Epithelial cell of esophagus (primary cell): ENCODE data around the gene ALOX5.
"Not testable (repeated sequence)": the region's sequence is repeated elsewhere in the genome, so short reads cannot be mapped to it uniquely, and the experiment has no call there.

Experiments
- DNase-seq: peaks from one replicate; pipeline ENCODE4 v3.0.0; 2010; ENCODE audit warnings: low read depth
- H3K4me3 ChIP-seq: 2 replicates; pipeline ENCODE4 v1.5.1; 2011; ENCODE audit warnings: mild to moderate bottlenecking, low read length, control low read depth
- CTCF ChIP-seq: IDR thresholded peaks from 2 replicates; pipeline ENCODE4 v1.5.1; 2011; ENCODE audit warnings: low read depth, mild to moderate bottlenecking, low read length, control low read depth, inconsistent platforms; ENCODE audit not compliant: insufficient read depth; ENCODE audit errors: missing control alignments

Gene ALOX5

DNA sequence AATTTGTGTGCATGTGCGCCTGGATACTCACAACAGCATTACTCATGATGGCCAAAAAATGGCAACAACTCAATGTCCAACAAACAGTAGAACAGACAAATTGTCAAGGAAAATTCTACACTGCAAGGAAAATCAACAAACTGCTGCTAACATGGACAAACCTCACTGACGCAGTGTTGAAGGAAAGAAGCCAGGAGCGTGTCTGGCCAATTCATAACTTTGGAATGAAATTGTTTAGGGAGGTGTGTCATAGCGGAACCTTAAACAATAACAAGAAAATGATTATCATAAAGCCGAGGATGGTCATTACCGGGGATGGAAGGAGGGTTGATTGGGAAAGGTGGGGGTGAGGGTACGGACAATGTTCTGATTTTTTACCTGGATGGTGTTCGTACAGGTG is 29.1 kb downstream of the ALOX5 start:
- DNase-seq: peak; percentile 30
- no peak overlapping the region for H3K4me3 ChIP-seq
- TF ChIP-seq CTCF: no peak

GRCh38 chr10:45404087-45404769 is 30.2 kb downstream of the ALOX5 start:
- no peak for TF ChIP-seq CTCF
- H3K4me3 ChIP-seq: no peak overlapping the region
- no peak for DNase-seq

DNA sequence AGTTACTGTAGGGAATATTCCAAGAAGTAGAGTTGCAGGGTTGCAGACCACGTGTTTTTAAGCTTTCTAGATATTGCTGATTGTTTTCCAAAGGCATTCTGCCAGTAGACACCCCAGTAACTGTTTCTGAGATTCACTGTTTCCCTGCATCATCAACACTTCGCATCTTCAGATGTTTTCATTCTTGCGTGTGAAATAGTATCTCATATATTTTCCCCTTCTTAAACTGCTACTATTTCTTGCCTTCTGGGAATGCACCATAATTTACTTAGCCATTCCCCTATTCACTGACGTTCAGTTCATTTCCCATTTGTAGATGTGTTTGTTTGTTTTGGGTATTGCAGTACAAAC is 30.7 kb downstream of the ALOX5 start:
- no peak for TF ChIP-seq CTCF
- DNase-seq: no peak
- no peak overlapping the region for H3K4me3 ChIP-seq

- TF ChIP-seq CTCF: no peak
- no peak for DNase-seq
- H3K4me3 ChIP-seq: no peak overlapping the region
Observed at GRCh38 chr10:45407542-45407941, 33.5 kb downstream of the ALOX5 start.

DNA sequence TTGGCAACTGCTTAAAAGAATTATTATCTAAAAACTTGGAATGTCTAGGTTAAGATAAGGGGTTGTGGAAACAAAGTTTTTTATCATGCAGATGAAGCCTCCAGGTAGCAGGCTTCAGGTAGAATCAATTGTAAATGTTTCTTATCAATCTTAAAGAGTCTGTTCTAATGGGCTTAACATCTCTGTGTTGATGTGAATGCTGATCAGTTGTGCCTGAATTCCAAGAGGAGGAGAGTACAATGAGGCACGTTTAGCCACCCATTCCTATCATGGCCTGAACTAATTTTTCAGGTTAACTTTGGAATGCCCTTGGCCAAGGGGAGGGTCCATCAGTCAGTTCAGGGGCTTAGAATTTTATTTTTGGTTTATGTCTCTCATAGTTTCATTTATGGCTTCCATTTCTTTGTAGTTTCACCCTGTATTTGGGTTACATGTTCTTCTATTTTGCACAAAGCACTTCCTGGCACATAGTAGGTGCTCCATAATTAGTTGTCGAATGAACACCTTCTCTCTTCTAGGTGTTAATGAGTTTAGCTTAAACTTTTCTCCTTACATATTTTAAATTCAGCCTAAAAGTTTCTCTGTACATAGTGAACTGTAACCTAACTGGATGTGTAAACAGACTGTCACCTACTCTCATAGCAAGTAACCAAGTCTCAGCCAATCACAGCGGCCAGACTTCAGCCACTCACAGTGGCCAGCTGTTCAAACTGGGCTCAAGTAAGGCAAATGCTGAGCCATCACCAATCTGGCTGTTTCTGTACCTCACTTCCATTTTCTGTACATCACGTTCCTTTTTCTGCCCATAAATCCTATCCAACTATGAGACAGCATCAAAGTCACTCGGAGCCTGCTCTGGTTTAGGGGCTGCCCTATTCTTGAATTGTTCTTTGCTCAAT is 34.7 kb downstream of the ALOX5 start:
- no peak for TF ChIP-seq CTCF

GRCh38 chr10:45409347-45409746 is 35.3 kb downstream of the ALOX5 start:
- DNase-seq, H3K4me3 ChIP-seq: not testable (repeated sequence)

More for the DNA sequence above, 34.7 kb downstream of the ALOX5 start:
- no peak overlapping the region for H3K4me3 ChIP-seq
- DNase-seq: no peak

DNA sequence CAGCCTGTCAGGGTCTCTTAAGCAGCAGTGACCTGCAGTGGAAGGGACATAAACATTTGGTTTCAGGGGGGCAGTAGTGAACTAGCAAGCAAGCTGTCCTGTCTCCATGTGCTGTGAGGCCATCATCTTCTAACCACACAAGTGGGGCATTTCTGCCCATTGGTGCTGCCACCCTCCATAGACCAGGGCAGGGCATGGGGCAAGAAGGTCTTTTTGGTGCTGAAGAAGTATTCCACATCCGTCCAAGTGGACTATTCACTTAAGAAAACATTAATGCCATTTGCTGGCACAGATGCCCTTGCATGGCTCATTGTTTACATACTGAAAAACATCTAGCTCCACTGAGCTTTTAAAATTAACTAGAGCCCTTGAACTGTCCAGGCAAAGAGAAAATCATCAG is 35.8 kb downstream of the ALOX5 start:
- H3K4me3 ChIP-seq: no peak overlapping the region
- no peak for DNase-seq
- TF ChIP-seq CTCF: no peak
